Sigmoid colon (tissue), 7 donors: ENCODE data around the gene PSMB1. TPM values are rescaled to one million over a fixed set of nuclear protein-coding genes. Genes with fewer than 3 reads are reported as not detected.

Experiments
- DNase-seq: peaks from one replicate; pipeline ENCODE4 v3.0.0-alpha.2; 2019
- H3K27ac ChIP-seq, 4 donors: fragments of 200-600 bp; sonication (generic); one replicate each; pipeline ENCODE4 v1.5.1; 2016 to 2019; ENCODE audit warnings: mild to moderate bottlenecking in 1 of 4
- H3K27me3 ChIP-seq, 3 donors: fragments of 200-600 bp; sonication (generic); one replicate each; pipeline ENCODE4 v1.5.1; 2019; ENCODE audit warnings: mild to moderate bottlenecking in 1 of 3
- H3K36me3 ChIP-seq, 4 donors: fragments of 200-600 bp; sonication (generic); one replicate each; pipeline ENCODE4 v1.5.1; 2016 to 2019
- H3K4me1 ChIP-seq, 4 donors: fragments of 200-600 bp; sonication (generic); one replicate each; pipeline ENCODE4 v1.5.1; 2017 to 2019
- H3K4me3 ChIP-seq, 4 donors: fragments of 200-600 bp; sonication (generic); one replicate each; pipeline ENCODE4 v1.5.1; 2017 to 2019; ENCODE audit warnings: mild to moderate bottlenecking in 2 of 4, moderate library complexity in 1 of 4
- H3K9me3 ChIP-seq, 4 donors: fragments of 200-600 bp in 3 of 4; sonication (generic) in 3 of 4; one replicate each; pipeline versions ENCODE4 v1.5.1 to v1.6.1; 2013 to 2019
- EP300 ChIP-seq, 4 donors: sonication (generic); formaldehyde crosslinking; IDR thresholded peaks; one replicate each; pipeline ENCODE4 v1.6.1; 2017; ENCODE audit warnings: antibody characterized with exemption in 4 of 4
- POLR2A ChIP-seq, 2 donors: fragments of 450-650 bp; IDR thresholded peaks; one replicate each; pipeline ENCODE4 v1.6.1; 2016; ENCODE audit warnings: antibody characterized with exemption in 2 of 2, mild to moderate bottlenecking in 2 of 2, moderate library complexity in 2 of 2
- POLR2AphosphoS5 ChIP-seq, 4 donors: sonication (generic); formaldehyde crosslinking; IDR thresholded peaks; one replicate each; pipeline ENCODE4 v1.6.1; 2017; ENCODE audit warnings: antibody characterized with exemption in 4 of 4
- WGBS, 2 donors: extraction: QIAGEN DNeasy Blood & Tissue Kit; methylation state at CpG; one replicate each; pipeline ENCODE4 v1.1.7; 2013; 5-methylcytosine and 5-hydroxymethylcytosine counted together
- intact Hi-C: fragments of 100-400 bp; cut with DNase I; formaldehyde crosslinking; loops from one replicate; pipeline ENCODE4 v1.15.1; 2023
- polyA plus RNA-seq, 3 donors: library from polyadenylated mRNA; stranded (reverse); fragments of 200-250 nt; gene quantifications; one replicate each; pipeline ENCODE4 v1.2.3, GENCODE V29; 2013
- total RNA-seq, 4 donors: library from RNA; depleted of rRNA; stranded (reverse); fragments of >200 nt; gene quantifications; one replicate each; pipeline ENCODE4 v1.1.0, GENCODE V29; 2016
- TF ChIP-seq, protein P1 (sequence below), 4 experiments: fragments of 450-650 bp in 3 of 4; fragments of 200-600 bp in 1 of 4; IDR thresholded peaks; one replicate each; pipeline ENCODE4 v1.5.1; 2016 to 2019; ENCODE audit warnings: antibody characterized with exemption in 4 of 4, mild to moderate bottlenecking in 3 of 4, moderate library complexity in 2 of 4
- donor health status: healthy with polysubstance abuse.
- donor health status: Bipolar disorder and iron deficiency.
- donor health status: healthy.

The PSMB1 gene
- total and polyA plus RNA-seq, 7 donors = 142 to 287 (median 265) TPM

DNA sequence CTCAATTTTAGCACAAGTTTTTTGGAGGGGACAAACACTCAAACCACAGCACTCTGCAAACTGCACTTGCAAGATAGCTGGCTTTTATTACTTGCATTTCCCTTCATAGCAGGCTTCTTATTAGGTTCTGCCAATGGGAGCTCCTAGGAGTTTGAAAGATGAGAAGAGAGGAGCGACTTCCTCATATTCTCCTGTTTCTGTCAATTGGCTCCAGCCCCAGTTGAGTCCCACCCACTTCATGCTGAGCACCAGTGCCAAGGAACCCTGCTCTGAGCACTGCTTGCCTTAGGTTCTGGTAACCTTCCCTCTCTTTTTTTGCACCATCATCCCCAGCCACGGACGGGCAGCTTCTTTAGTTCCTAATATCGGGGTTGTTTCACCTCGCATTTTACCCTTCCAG is 67.9 kb downstream of the PSMB1 start:
- Histone ChIP-seq H3K27me3 (no peaks in the 10 kb centered on the region), H3K9me3 (peaks cover 0 to 4% (median 0%) of the 10 kb centered on the region in 4 donors), H3K4me3 (no peak overlapping the region), H3K27ac (no peak overlapping the region), H3K36me3 (no peaks in the 10 kb centered on the region), H3K4me1 (peaks cover 0 to 4% (median 0%) of the 10 kb centered on the region in 4 donors)
- intact Hi-C loops = no loop called here
- TF ChIP-seq, protein P1, sequence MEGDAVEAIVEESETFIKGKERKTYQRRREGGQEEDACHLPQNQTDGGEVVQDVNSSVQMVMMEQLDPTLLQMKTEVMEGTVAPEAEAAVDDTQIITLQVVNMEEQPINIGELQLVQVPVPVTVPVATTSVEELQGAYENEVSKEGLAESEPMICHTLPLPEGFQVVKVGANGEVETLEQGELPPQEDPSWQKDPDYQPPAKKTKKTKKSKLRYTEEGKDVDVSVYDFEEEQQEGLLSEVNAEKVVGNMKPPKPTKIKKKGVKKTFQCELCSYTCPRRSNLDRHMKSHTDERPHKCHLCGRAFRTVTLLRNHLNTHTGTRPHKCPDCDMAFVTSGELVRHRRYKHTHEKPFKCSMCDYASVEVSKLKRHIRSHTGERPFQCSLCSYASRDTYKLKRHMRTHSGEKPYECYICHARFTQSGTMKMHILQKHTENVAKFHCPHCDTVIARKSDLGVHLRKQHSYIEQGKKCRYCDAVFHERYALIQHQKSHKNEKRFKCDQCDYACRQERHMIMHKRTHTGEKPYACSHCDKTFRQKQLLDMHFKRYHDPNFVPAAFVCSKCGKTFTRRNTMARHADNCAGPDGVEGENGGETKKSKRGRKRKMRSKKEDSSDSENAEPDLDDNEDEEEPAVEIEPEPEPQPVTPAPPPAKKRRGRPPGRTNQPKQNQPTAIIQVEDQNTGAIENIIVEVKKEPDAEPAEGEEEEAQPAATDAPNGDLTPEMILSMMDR (IDR thresholded peaks at IDR 0.05) = no peak
- TF ChIP-seq POLR2AphosphoS5 (IDR thresholded peaks at IDR 0.05) (no peak), POLR2A (IDR thresholded peaks at IDR 0.05) (no peak), EP300 (IDR thresholded peaks at IDR 0.05) (no peak)
- WGBS, 2 donors = 87 to 92% methylated on average over 5 of the region's 5 CpGs
- DNase-seq = no peak

Other genes starting within 250 kb of the PSMB1 start
- 10 to 100 TPM; 29.6 to 55.0 (median 45.7) TPM for gene FAM120B, start 246.5 kb downstream of the PSMB1 start, total RNA-seq
- gene FAM120B, start 246.5 kb downstream of the PSMB1 start, polyA plus RNA-seq = 10 to 100 TPM in 1 of 3 donors, 1 to 10 TPM in 2; 5.5 to 12.1 (median 9.0) TPM
- gene TBP, start 1.1 kb upstream of the PSMB1 start, total RNA-seq = 10 to 100 TPM; 17.1 to 31.0 (median 20.4) TPM
- 10 to 100 TPM in 1 of 3 donors, 1 to 10 TPM in 2; 6.0 to 10.3 (median 6.9) TPM for gene TBP, start 1.1 kb upstream of the PSMB1 start, polyA plus RNA-seq
- 10 to 100 TPM; 60.1 to 74.8 (median 67.0) TPM for gene PDCD2, start 31.3 kb upstream of the PSMB1 start, total RNA-seq
- gene PDCD2, start 31.3 kb upstream of the PSMB1 start, polyA plus RNA-seq = 10 to 100 TPM; 54.3 to 58.0 (median 56.5) TPM